IPS-NIHi7 (cell line): Measurements from ENCODE around the gene TBX20.
"Not testable (repeated sequence)": the region's sequence is repeated elsewhere in the genome, so short reads cannot be mapped to it uniquely, and the experiment has no call there.

Experiments
- DNase-seq: peaks from one replicate; pipeline ENCODE4 v3.0.0; 2012; ENCODE audit warnings: mixed read lengths; ENCODE audit errors: extremely low spot score

Gene TBX20

GRCh38 chr7:35255443-35256255 is 1.7 kb upstream of the TBX20 start:
- DNase-seq = peak; percentile 14

- DNase-seq = peak; percentile 10
Measured at GRCh38 chr7:35254496-35255442, 869 bp upstream of the TBX20 start.

GRCh38 chr7:35253460-35253709 is 515 bp downstream of the TBX20 start:
- DNase-seq = peak; percentile 26

- no peak for DNase-seq
Measured at GRCh38 chr7:35252612-35253459, 1.1 kb downstream of the TBX20 start.

- no peak for DNase-seq
Measured at GRCh38 chr7:35251606-35252310, 2.1 kb downstream of the TBX20 start.

GRCh38 chr7:35250941-35251340 is 3.0 kb downstream of the TBX20 start:
- DNase-seq = no peak

- DNase-seq = no peak
Measured at GRCh38 chr7:35250452-35250851, 3.4 kb downstream of the TBX20 start.

- DNase-seq = peak; percentile 62
Measured at GRCh38 chr7:35249537-35249907, 4.4 kb downstream of the TBX20 start.

- peak; percentile 53 for DNase-seq
Measured at GRCh38 chr7:35248576-35249536, 5.0 kb downstream of the TBX20 start.

- no peak for DNase-seq
Measured at GRCh38 chr7:35246819-35247218, 7.1 kb downstream of the TBX20 start.

- DNase-seq = peak; percentile 60
Measured at GRCh38 chr7:35241884-35242283, 12.0 kb downstream of the TBX20 start.

- DNase-seq = no peak
Measured at GRCh38 chr7:35241436-35241835, 12.5 kb downstream of the TBX20 start.

- DNase-seq = not testable (repeated sequence)
Measured at GRCh38 chr7:35241008-35241407, 12.9 kb downstream of the TBX20 start.

- DNase-seq = not testable (repeated sequence)
Measured at GRCh38 chr7:35238456-35238855, 15.4 kb downstream of the TBX20 start.

- no peak for DNase-seq
Measured at GRCh38 chr7:35232994-35233393, 20.9 kb downstream of the TBX20 start.

- DNase-seq = not testable (repeated sequence)
Measured at GRCh38 chr7:35231221-35231620, 22.7 kb downstream of the TBX20 start.

- not testable (repeated sequence) for DNase-seq
Measured at GRCh38 chr7:35229116-35229780, 24.7 kb downstream of the TBX20 start.

- not testable (repeated sequence) for DNase-seq
Measured at GRCh38 chr7:35228496-35229051, 25.3 kb downstream of the TBX20 start.

GRCh38 chr7:35227438-35227837 is 26.5 kb downstream of the TBX20 start:
- not testable (repeated sequence) for DNase-seq
